Activated CD8-positive, alpha-beta memory T cell treated with anti-CD3 and anti-CD28 coated beads, Interleukin-2, amount 50 U/mL, for 4 hours (primary cell): ENCODE results near the gene GALNT9.
"Not testable (repeated sequence)": the region's sequence is repeated elsewhere in the genome, so short reads cannot be mapped to it uniquely, and the experiment has no call there.

Experiments
- DNase-seq: peaks from one replicate; pipeline ENCODE4 v3.0.0-alpha.2; 2020

GALNT9 gene

DNA sequence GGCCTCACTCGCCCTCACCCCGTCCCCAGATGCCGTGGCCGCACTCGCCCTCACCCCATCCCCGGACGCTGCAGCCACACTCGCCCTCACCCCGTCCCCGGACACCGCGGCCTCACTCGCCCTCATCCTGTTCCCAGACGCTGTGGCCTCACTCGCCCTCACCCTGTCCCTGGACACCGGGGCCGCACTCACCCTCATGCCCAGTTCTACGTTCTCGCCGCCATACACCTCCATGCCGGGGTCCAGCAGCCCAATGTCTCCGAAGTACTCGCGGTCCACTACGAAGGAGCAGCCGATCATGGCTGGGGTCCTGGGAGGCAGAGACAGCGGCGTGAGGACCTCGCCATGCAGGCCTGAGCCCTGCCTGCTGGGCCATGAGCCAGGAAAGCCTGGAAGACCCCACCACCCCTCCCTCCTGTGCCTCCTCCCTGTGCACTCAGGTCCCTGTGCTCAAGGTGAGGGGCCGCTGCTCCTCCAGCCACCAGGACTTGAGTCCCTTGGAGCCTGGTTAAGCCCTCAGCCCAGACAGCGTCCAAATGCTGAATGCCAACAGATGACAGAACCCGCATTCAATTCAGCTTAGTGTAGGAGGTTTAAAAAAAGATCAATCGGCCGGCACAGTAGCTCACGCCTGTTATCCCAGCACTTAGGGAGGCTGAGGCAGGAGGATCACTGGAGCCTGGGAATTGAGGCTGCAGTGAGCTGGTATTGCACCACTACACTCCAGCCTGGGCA, 81.5 kb downstream of the GALNT9 start:
- DNase-seq: no peak

GRCh38 chr12:132246997-132247717, 82.2 kb downstream of the GALNT9 start:
- no peak for DNase-seq

DNA sequence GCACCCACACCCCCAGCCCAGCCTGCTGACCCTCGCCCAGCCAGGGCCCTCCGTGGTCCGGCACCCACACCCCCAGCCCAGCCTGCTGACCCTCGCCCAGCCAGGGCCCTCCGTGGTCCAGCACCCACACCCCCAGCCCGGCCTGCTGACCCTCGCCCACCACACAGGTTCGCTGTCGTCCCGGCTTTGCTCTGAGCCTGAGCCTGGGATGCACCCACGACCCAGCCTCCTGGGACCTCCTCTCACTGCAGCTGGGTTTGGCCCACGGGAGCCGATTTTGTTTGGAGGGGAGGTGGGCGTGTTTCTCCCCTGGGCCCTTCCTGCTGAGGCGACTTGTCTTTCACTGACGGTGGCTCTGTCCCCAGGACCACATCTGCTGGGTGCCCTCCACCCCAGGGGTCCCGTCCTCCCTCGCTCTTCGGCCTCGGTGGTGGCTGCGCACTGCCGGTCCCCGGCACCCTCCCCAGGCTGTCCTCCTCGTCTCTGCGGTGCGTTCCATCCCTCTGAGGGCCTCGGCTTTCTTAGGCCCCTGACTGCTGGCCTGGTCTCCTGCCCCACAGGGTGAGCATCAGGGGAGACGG, 83.8 kb downstream of the GALNT9 start:
- DNase-seq: no peak

GRCh38 chr12:132244724-132245295, 84.6 kb downstream of the GALNT9 start:
- no peak for DNase-seq

DNA sequence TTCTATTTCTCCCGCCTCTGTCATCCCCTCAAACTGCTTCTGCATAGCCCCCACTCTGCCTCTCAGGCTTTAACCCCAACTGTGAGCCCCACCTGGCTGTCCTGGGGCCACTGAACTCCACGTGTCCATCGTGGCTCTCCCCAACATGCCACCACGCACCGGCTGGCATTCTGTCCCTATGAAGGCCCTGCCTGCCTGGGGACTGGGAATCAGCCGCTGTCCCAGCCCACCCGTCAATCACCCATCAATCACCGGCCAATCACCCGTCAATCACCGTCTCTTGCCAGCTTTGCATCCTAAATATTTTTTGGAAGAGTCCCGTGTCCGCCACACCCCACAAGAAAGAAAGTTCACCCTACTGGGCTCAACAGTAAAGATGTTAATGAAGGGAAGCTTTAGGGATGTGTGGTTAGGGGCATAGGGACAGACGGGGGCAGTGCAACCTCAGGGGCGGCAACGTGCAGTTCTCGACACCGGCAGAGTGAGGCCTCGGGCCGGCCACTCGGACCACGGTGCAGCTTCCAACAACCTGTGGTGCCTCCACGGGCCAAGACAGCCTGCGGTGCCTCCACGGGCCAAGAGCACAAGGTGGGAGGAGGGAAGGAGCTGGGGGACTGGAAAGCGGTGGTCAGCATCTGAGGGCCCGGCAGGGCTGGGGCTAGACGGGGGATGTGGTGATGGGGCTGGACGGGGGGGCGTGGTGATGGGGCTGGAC, 85.6 kb downstream of the GALNT9 start:
- no peak for DNase-seq

GRCh38 chr12:132243171-132243570, 86.2 kb downstream of the GALNT9 start:
- DNase-seq: not testable (repeated sequence)

GRCh38 chr12:132240669-132241007, 88.8 kb downstream of the GALNT9 start:
- not testable (repeated sequence) for DNase-seq

GRCh38 chr12:132239796-132240668, 89.4 kb downstream of the GALNT9 start:
- no peak for DNase-seq

DNA sequence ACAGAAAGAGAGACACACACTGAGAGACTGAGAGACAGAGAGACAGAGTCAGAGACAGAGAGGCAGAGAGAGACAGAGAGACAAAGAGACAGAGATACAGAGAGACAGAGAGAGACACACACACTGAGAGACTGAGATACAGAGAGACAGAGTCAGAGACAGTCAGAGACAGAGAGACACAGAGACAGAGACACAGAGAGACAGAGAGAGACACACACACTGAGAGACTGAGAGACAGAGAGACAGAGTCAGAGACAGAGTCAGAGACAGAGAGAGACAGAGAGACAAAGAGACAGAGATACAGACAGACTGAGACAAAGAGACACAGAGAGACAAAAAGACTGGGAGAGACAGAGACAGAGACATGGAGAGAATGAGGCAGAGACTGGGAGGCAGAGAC, 90.0 kb downstream of the GALNT9 start:
- DNase-seq: no peak

DNA sequence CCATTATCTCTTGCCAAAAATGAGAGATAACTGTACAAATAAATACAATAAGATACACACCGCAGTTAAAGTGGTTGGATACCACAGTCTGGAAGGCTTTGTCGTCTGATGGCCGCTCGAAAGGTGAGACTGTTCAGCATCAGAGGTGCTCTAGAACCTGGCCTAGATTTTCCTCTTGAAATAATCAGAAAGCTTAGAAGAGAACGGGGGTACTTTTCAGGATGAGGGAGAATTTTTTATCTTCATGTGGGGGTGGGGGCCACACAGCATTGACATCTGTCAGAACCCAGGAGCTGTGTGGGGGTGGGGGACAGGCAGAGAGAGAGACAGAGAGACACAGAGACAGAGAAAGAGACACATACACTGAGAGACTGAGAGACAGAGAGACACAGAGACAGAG, 90.5 kb downstream of the GALNT9 start:
- DNase-seq: no peak

DNA sequence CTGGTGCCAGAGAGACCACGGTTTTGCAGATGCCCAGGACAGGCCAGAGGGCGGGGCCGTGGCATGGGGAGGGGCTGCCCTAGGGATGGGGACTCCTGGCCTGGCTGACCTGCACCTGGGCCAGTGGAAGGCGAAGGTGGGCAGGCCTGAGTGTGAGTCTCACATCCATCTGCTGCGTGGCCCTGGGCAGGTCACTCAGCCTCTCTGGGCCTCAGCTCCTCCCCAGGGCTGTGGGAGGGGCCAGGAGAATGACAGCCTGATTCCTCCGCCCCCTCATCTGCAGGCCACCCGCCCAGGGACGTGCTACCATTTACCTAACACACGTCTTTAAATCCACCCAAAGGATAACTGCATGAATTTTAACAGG, 90.9 kb downstream of the GALNT9 start:
- DNase-seq: no peak

GRCh38 chr12:132237772-132238487, 91.5 kb downstream of the GALNT9 start:
- DNase-seq: no peak

DNA sequence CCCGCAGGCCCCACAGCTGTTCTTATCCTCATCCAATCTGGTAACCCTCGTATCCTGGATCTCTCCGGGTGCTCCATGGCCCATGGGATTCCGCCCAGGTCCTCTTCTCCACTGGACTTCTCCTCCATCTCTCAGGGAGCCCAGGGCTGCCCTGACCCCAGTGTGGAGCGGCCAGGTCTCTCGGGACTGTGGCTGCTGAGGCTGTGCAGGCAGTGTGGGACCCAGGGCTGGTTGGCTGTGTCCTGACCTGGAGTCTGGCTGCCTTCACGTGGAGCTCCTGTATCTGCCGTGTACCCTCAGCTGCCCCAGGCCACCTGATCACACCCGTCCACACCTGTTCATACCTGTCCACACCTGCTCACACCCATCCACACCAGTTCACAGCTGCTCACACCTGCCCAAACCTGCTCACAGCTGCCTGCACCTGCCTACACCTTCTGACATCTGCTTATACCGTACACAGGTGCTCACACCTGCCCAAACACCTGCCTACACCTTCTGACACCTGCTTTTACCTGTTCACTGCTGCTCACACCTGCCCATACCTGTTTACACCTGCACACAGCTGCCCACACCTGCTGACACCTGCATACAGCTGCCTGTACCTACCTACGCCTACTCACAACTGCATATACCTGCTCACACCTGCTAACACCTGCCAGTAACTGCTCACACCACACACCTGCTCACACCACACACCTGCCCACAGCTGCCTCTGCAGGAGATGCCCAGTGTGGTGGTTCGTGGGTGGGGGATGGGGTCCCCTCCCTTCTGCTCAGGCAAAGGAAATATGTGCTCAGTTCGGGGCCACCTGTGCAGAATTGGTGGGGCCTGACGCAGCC, 92.2 kb downstream of the GALNT9 start:
- no peak for DNase-seq

DNA sequence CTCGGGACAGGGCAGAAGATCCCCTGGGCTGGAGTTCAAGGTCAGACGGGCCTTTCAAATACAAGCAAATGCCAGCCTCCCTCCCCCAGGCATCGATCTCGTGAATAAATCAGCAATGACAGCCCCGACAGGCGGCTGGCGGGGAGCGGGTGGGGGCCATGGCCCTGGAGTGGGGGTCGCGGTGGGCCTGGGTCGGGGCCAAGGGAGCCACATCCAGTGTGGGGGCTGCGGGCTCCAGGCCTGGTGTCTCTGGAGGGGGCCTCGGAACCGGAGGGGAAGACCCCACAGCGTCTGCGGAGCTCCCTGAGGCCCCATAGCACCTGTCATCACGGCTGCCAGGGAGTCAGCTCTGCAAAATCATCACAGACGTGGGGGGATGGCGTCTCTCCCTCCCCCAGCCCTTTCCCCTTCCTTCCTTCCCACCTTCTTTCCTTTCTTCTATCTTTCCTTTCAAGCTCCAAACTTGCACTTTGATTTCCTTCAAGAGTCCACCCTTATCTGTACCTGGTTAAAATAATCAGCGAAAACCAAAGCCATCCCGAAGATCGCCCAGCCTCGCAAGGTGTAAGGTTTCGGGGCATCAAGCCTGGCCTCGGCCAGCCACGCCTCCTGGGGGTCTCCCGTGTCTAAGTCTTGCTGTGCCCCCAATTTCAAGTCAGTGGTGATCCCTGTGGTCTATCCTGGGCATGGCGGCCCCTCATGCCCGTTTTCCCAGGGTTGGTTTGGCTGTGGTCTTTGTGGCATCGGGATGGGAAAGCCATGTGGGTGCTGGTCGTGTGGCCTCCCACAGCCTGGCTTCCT, 93.1 kb downstream of the GALNT9 start:
- DNase-seq: no peak

DNA sequence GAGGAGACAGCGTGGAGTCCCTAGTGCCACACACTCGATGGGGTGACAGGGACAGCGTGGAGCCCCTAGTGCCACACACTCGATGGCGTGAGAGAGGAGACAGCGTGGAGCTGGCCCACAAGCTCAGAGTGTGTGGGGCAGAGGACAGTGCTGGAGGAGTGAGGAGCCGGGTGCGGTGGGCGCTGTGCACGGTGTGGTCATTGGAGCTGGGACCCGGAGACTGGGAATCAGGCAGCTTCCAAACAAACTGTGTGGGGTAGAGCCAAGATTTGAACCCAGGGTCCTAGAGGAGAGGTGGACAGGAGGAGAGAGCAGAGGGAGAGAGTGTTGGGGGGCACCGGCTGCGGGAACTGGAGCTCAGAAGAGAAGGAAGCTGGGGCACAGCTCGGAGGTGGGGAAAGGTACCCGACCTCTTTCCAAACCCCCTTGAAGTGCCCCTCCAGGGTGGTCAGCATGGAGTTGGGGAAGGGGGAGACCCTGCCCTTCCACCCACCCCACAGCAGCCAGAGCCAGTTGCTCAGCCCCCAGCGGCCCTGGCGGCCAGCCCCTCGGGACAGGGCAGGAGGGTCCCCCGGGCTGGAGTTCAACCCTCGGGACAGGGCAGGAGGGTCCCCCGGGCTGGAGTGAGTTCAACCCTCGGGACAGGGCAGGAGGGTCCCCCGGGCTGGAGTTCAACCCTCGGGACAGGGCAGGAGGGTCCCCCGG, 94.1 kb downstream of the GALNT9 start:
- DNase-seq: no peak

GRCh38 chr12:132230381-132230780, 99.0 kb downstream of the GALNT9 start:
- no peak for DNase-seq

DNA sequence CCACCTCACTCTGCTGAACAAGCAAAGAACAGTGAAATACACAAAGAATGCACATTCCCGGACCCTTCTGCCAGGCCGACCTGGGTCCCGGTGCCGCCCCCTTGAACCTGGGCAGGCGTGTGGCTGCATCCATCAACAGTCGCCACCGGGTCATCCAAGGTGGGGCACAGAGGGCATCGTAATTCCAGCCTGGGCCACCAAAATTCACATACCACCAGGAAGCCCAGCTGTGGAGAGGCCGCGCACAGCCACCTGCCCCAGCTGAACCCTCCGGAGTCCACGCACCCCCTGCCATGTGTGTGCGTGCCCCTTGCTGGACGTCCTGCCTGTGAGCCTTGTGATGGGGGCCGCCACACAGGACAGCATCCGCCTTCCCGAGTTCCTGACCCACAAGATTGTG, 99.5 kb downstream of the GALNT9 start:
- no peak for DNase-seq

DNA sequence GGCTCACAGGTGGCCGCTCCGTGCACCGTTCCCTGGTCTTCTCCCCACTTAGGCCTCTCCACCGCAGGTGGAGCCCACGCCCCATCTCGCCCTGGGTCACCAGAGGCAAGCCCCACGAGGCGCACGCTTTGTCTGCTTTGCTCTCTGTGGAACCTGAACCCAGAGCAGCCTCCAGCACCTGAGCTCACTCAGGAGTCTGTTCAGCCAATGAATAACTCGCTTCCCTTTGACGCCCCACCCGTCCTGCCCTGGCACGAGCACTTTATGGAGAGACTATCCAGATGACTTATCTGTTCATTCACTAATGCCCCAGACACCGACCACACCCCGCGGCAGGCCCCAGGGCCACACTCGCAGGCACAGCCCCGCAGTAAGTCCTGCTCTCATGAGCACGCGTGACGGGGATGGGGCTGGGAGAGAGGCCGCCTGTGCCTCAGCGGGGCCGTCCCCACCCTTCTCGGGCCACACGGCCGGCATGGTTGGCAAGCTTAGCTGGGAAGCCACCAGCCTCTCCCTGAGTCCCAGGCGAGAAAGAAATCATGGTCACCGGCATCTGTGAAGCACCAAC, 100.1 kb downstream of the GALNT9 start:
- DNase-seq: no peak
